Activated CD8-positive, alpha-beta memory T cell treated with anti-CD3 and anti-CD28 coated beads for 36 hours (primary cell): ENCODE measurements around the gene BTBD19. TPM values are rescaled to one million over a fixed set of nuclear protein-coding genes. Genes with fewer than 3 reads are reported as not detected.
"Not testable (repeated sequence)": the region's sequence is repeated elsewhere in the genome, so short reads cannot be mapped to it uniquely, and the experiment has no call there.

Source experiments
- CTCF ChIA-PET: fragments of 350-600 bp; sonication (Branson Sonifier 250); formaldehyde crosslinking; loops from one replicate; lab custom pipeline; 2021; ENCODE audit warnings: antibody characterized with exemption; lab: Charles Lee
- POLR2A ChIA-PET: fragments of 350-600 bp; sonication (Branson Sonifier 250); formaldehyde crosslinking; loops from one replicate; lab custom pipeline; 2021; ENCODE audit warnings: antibody characterized with exemption; lab: Charles Lee
- total RNA-seq, 2 experiments: library from RNA; stranded (reverse); gene quantifications; one replicate each; pipeline ENCODE4 v1.2.3, GENCODE V29; 2021

Gene BTBD19
- total RNA-seq, 2 experiments from 2014 or later: 8.2 to 9.6 TPM

GRCh38 chr1:44785029-44785380 is 23.3 kb upstream of the BTBD19 start:
- ChIA-PET CTCF (interaction anchor here (0.6 to 5.4 kb wide), 6 partner anchors 9 to 38 kb away, joined by 3 to 38 read pairs (median 6); partner anchors contain the start of genes BTBD19, DYNLT4, PLK3 and RPS8), POLR2A (interaction anchor here (0.6 to 4.4 kb wide), 7 partner anchors 10 to 63 kb away, joined by 3 to 29 read pairs (median 5); partner anchors contain the start of genes BTBD19, DYNLT4, PLK3 and RNU5D-1)

GRCh38 chr1:44785501-44786137 is 22.7 kb upstream of the BTBD19 start:
- POLR2A ChIA-PET: interaction anchor here (0.9 to 4.4 kb wide), 6 partner anchors 10 to 64 kb away, joined by 3 to 29 read pairs (median 16); partner anchors contain the start of genes BTBD19, DYNLT4, RNU5D-1 and RPS8

DNA sequence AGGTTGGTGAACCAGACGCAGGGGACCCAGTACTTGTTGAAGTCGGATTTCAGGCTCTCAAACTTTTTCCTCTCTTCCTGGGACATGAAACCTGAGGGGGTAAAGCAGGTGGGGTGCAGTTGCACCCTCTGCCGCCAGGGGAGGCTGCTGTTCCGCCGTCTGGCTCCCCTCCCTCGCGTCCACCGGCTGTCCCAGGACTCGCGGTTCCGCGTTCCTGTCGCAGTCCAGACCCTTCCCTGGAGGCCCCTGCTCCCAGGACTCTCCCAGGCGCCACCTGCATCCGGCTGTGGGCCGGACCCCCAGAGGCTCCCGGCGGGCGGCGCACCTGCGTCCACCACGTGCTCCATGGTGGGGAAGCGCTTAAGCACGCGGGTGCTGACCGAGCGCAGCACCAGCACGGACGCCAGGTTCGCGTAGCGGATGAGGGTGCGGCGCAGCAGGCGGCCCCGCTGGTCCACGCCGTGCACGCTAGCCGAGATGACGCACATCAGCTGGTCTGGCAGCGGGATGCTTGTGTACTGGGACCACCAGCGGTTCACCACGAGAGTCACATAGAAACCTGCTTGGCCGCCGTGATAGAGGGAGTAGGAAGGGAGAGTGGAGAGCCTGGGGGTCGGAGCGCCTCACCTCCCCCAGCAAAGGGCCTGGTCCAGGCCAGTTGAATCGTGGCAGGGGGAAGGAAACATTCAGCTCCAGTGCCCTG is 22.0 kb upstream of the BTBD19 start:
- POLR2A ChIA-PET: interaction anchor here (0.6 to 4.4 kb wide), 7 partner anchors 11 to 225 kb away, joined by 3 to 27 read pairs (median 8); partner anchors contain the start of genes BTBD19, DYNLT4, PLK3 and RNU5D-1
- CTCF ChIA-PET: interaction anchor here (0.6 to 5.4 kb wide), 16 partner anchors 10 to 225 kb away, joined by 3 to 38 read pairs (median 3); partner anchors contain the start of genes BTBD19, DYNLT4, HECTD3 and PLK3

More at GRCh38 chr1:44785501-44786137, 22.7 kb upstream of the BTBD19 start:
- CTCF ChIA-PET: interaction anchor here (1.2 to 5.4 kb wide), 5 partner anchors 10 to 37 kb away, joined by 3 to 38 read pairs (median 7); partner anchors contain the start of genes BTBD19, DYNLT4, PLK3 and RPS8

- CTCF ChIA-PET: interaction anchor here (0.6 to 5.4 kb wide), 14 partner anchors 11 to 224 kb away, joined by 3 to 38 read pairs (median 3); partner anchors contain the start of genes BTBD19, DYNLT4, HECTD3 and PLK3
- POLR2A ChIA-PET: interaction anchor here (0.6 to 4.4 kb wide), 8 partner anchors 10 to 225 kb away, joined by 3 to 27 read pairs (median 6); partner anchors contain the start of genes BTBD19, DYNLT4, PLK3 and RNU5D-1
Measured at GRCh38 chr1:44786841-44787426, 21.4 kb upstream of the BTBD19 start.

- CTCF ChIA-PET: interaction anchor here (0.5 to 5.4 kb wide), 9 partner anchors 12 to 611 kb away, joined by 3 to 38 read pairs (median 6); partner anchors contain the start of genes HECTD3, PLK3, RNU5D-1 and RPS8
- POLR2A ChIA-PET: interaction anchor here (0.9 to 4.4 kb wide), 8 partner anchors 9 to 224 kb away, joined by 3 to 27 read pairs (median 6); partner anchors contain the start of genes BTBD19, DYNLT4, PLK3 and RNU5D-1
Measured at GRCh38 chr1:44787506-44787905, 20.8 kb upstream of the BTBD19 start.

GRCh38 chr1:44788120-44788860 is 20.0 kb upstream of the BTBD19 start, which contains the start of gene BEST4:
TSS of gene BEST4 (minus strand) at chr1:44788170. CDS start at chr1:44787705, 465 bp downstream.
- ChIA-PET POLR2A (interaction anchor here (0.9 to 1.5 kb wide), 3 partner anchors 11 to 31 kb away, joined by 3 read pairs; no protein-coding TSS in a partner anchor), CTCF (interaction anchor here (0.6 to 5.4 kb wide), 7 partner anchors 11 to 223 kb away, joined by 3 to 38 read pairs (median 6); partner anchors contain the start of genes EIF2B3, HECTD3, PLK3 and RNU5D-1)

- ChIA-PET CTCF (interaction anchor here (1.0 to 2.8 kb wide), 3 partner anchors 8 to 31 kb away, joined by 3 to 10 read pairs (median 5); partner anchors contain the start of gene PLK3), POLR2A (interaction anchor here (0.8 to 2.3 kb wide), 2 partner anchors 18 to 22 kb away, joined by 7 to 11 read pairs; no protein-coding TSS in a partner anchor)
Measured at GRCh38 chr1:44790968-44791801, 17.1 kb upstream of the BTBD19 start.

DNA sequence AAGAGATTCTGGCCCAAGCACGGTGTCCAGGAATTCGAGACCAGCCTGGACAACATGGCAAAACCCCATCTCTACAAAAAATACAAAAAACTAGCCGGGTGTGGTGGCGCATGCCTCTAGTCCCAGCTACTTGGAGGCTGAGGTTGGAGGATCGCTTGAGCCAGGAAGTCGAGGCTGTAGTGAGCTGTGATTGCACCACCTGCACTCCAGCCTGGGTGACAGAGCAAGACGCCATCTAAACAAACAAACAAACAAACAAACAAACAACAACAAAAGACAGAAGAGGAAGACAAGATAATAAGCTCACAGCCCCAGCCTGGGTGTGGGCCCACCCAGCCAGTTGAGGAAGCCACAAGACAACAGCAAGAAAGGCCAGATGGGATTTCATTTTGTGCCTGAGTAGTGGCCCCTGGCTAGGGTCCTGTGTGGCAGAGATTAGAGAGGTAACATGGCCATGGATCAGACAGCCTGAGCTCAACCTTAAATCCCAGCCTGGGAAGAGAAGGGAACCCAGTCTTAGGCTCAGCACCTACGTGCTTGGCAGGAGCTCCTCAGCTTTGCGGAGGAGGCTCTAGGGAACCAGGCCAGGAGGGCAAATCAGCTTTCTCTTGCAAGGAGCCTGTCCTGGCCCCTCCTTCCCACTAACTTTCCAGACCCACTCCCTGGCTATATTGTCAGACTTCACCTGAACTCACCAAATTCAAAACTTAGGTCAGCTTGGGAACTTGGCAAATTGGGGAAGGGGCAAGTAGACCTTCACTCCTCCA is 15.4 kb upstream of the BTBD19 start:
- CTCF ChIA-PET: interaction anchor here (0.7 to 2.8 kb wide), 9 partner anchors 13 to 220 kb away, joined by 3 to 11 read pairs (median 3); no protein-coding TSS in a partner anchor

DNA sequence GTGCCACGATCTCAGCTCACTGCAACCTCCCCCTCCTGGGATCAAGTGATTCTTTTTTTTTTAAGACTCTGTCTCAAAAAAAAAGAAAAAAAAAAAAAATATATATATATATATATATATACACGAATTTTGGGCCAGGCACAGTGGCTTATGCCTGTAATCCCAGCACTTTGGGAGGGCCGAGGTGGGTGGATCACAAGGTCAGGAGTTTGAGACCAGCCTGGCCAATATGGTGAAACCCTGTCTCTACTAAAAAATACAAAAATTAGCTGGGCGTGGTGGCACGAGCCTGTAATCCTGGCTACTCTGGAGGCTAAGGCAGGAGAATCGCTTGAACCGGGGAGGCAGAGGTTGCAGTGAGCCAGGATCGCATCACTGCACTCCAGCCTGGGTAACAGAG is 10.4 kb upstream of the BTBD19 start:
- POLR2A ChIA-PET: not testable (repeated sequence)
- CTCF ChIA-PET: interaction anchor here (0.9 to 3.5 kb wide), 3 partner anchors 11 to 21 kb away, joined by 5 to 38 read pairs (median 7); partner anchors contain the start of gene BEST4

More for the DNA sequence above, 15.4 kb upstream of the BTBD19 start:
- POLR2A ChIA-PET: interaction anchor here (0.8 to 1.1 kb wide), 3 partner anchors 9 to 27 kb away, joined by 3 to 6 read pairs (median 3); no protein-coding TSS in a partner anchor

- ChIA-PET CTCF (interaction anchor here (0.7 to 3.5 kb wide), 5 partner anchors 8 to 177 kb away, joined by 3 to 38 read pairs (median 5); partner anchors contain the start of gene BEST4), POLR2A (interaction anchor here (0.9 to 3.5 kb wide), 5 partner anchors 10 to 68 kb away, joined by 3 to 95 read pairs (median 5); partner anchors contain the start of genes BEST4 and BTBD19)
Measured at GRCh38 chr1:44798481-44799365, 9.6 kb upstream of the BTBD19 start.

DNA sequence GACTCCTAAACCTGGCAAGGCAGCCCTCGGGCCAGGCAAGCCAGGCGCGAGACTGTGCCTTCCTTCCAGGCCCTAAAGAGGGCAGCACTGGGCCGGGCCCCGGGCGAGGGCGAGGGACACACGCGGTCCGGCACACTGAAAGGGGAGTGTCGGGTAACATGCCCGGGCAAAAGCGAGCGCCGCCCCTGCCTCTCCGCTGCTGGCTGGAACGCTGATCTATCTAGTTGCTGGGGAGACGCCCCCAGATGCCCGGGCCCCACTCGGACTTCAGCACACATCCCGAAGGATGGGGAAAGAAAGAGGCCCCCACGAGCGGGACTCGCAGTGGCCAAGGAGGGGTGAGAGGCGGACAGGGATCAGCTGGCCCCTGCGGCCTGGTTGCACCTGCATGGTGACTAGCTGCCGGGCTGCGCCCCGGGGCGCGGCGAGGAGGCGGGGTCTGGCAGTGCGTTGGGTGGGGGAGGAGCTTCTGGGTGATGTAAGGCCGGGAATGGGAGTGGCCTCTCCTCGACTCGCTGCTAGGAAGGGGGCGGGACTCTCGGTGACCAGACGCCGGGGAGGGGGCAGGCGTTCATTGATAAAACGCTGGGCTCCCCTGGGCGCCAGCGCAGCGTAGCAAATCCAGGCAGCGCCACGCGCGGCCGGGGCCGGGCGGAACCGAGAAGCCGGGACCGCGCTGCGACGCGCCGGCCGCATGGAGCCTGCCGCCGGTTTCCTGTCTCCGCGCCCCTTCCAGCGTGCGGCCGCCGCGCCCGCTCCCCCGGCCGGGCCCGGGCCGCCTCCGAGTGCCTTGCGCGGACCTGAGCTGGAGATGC is 8.3 kb upstream of the BTBD19 start, which contains the start of gene PLK3:
Gene PLK3 (plus strand): TSS at position 608 of the 815 bp plus-strand sequence. CDS start 87 bp downstream, at position 695.
- CTCF ChIA-PET: interaction anchor here (0.6 to 3.5 kb wide), 12 partner anchors 8 to 504 kb away, joined by 3 to 38 read pairs (median 6); partner anchors contain the start of genes BEST4, BTBD19, HECTD3 and RNU5D-1
- POLR2A ChIA-PET: interaction anchor here (0.6 to 3.5 kb wide), 17 partner anchors 9 to 504 kb away, joined by 3 to 95 read pairs (median 4); partner anchors contain the start of genes BEST4, BTBD19, KIF2C and RNU5D-1

GRCh38 chr1:44801491-44802305 is 6.6 kb upstream of the BTBD19 start:
- ChIA-PET CTCF (interaction anchor here (1.9 to 3.5 kb wide), 4 partner anchors 7 to 26 kb away, joined by 7 to 38 read pairs (median 26); partner anchors contain the start of genes BEST4, BTBD19 and RPS8), POLR2A (interaction anchor here (0.6 to 3.5 kb wide), 8 partner anchors 7 to 814 kb away, joined by 3 to 95 read pairs (median 19); partner anchors contain the start of genes BEST4, BTBD19 and RPS8)
